GM12878 (cell line): Measurements from ENCODE around the gene SGMS1. TPM values are rescaled to one million over a fixed set of nuclear protein-coding genes. Genes with fewer than 3 reads are reported as not detected.

ENCODE experiments used
- ATF7 ChIP-seq: fragments of 450-650 bp; IDR thresholded peaks from 2 replicates; pipeline ENCODE4 v1.6.1; 2016; ENCODE audit warnings: low read depth, mild to moderate bottlenecking
- CEBPZ ChIP-seq: fragments of 150-350 bp; IDR thresholded peaks from 2 replicates; pipeline ENCODE4 v1.6.1; 2016; ENCODE audit warnings: low read depth, low read length
- EP300 ChIP-seq, 2 experiments: fragments of 150-350 bp in 1 of 2; IDR thresholded peaks; 2 replicates each; pipeline ENCODE4 v1.6.1; 2011 to 2012; ENCODE audit warnings: low read depth in 2 of 2, low read length in 2 of 2, borderline replicate concordance in 1 of 2, improper control_type of control experiment in 1 of 2, inconsistent platforms in 1 of 2; ENCODE audit not compliant: control insufficient read depth in 1 of 2
- HDGF ChIP-seq: fragments of 450-650 bp; IDR thresholded peaks from 2 replicates; pipeline ENCODE4 v1.6.1; 2016; ENCODE audit warnings: antibody characterized with exemption
- KAT2A ChIP-seq: conservative IDR thresholded peaks from 2 replicates; pipeline ENCODE4 v1.6.1; 2011; ENCODE audit warnings: low read depth, low read length; ENCODE audit not compliant: control insufficient read depth
- MYB ChIP-seq: fragments of 150-350 bp; IDR thresholded peaks from 2 replicates; pipeline ENCODE4 v1.6.1; 2014; ENCODE audit warnings: mild to moderate bottlenecking, low read depth, low read length, borderline replicate concordance
- NFIC ChIP-seq: IDR thresholded peaks from 2 replicates; pipeline ENCODE4 v1.6.1; 2012; ENCODE audit warnings: low read depth, mild to moderate bottlenecking, inconsistent platforms, low read length, moderate library complexity
- TCF3 ChIP-seq: IDR thresholded peaks from 2 replicates; pipeline ENCODE4 v1.6.1; 2012; ENCODE audit warnings: low read depth, mild to moderate bottlenecking, low read length, borderline replicate concordance; ENCODE audit not compliant: insufficient read depth
- TCF7 ChIP-seq: IDR thresholded peaks from 2 replicates; pipeline ENCODE4 v1.6.1; 2014; ENCODE audit warnings: antibody characterized with exemption, borderline replicate concordance
- ZNF592 ChIP-seq: fragments of 450-650 bp; IDR thresholded peaks from 2 replicates; pipeline ENCODE4 v1.6.1; 2017; ENCODE audit warnings: mild to moderate bottlenecking, moderate library complexity
- ZZZ3 ChIP-seq: IDR thresholded peaks from 2 replicates; pipeline ENCODE4 v1.6.1; 2011; ENCODE audit warnings: low read depth; ENCODE audit not compliant: control insufficient read depth, insufficient read length
- polyA plus RNA-seq, 11 experiments: library from polyadenylated mRNA; depleted of rRNA in 4 of 11; unstranded in 6 of 11; stranded (reverse) in 5 of 11; fragments of >200 nt; fragmentation: Nextera tagmentation in 4 of 11; fragmentation: Illumina TruSeq in 1 of 11; extraction: Ambion mirVana in 4 of 11; extraction: Trizol in 1 of 11; gene quantifications; 1 replicate in 1 of 11; 2 replicates in 10 of 11; pipeline versions ENCODE4 v1.2.1 to v1.2.3, GENCODE V29; 2011 to 2016; ENCODE audit warnings: inconsistent platforms in 2 of 11, missing spikeins in 2 of 11, low read depth in 1 of 11
- total RNA-seq, 4 experiments: library from RNA; depleted of rRNA in 3 of 4; stranded (reverse); fragments of >200 nt in 3 of 4; fragmentation: Illumina TruSeq in 1 of 4; extraction: Trizol in 1 of 4; gene quantifications; 2 replicates each; pipeline versions ENCODE4 v1.2.1 to v1.2.3, GENCODE V29; 2013 to 2021

The SGMS1 gene
- total and polyA plus RNA-seq, 10 of the 15 experiments (the other 5 are each of a cell fraction or from before 2014, with no cell fraction given): 1.4 to 14.5 (median 4.9) TPM

- TF ChIP-seq ZNF592: 0 out of 2 replicates have a peak, but pooled peaks have one; percentile 10
- TF ChIP-seq TCF7: no peak
- TF ChIP-seq ATF7: peak; percentile 35; the same call in 1 of the 2 replicates
- no peak for TF ChIP-seq KAT2A
- peak; percentile 41; the same call in 1 of the 2 replicates for TF ChIP-seq NFIC
- no peak for TF ChIP-seq ZZZ3
- no peak for TF ChIP-seq HDGF
- TF ChIP-seq TCF3: no peak
- peak; percentile 65 to 67; a peak in 2 of 4 replicates for TF ChIP-seq EP300 (IDR thresholded peaks at IDR 0.05; ENCODE audit: borderline replicate concordance in 1 of 2, control insufficient read depth in 1 of 2, low read depth in 2 of 2, low read length in 2 of 2)
- no peak for TF ChIP-seq CEBPZ
- TF ChIP-seq MYB: no peak
Measured at GRCh38 chr10:50452603-50453002, 171.2 kb downstream of the SGMS1 start (continued).
